Measurements from ENCODE around the gene KIF3A. TPM values are rescaled to one million over a fixed set of nuclear protein-coding genes. Genes with fewer than 3 reads are reported as not detected.

Gene KIF3A
- total RNA-seq (ENCODE audit: low replicate concordance) = 13.9 and 27.6 TPM in 2 replicates

DNA sequence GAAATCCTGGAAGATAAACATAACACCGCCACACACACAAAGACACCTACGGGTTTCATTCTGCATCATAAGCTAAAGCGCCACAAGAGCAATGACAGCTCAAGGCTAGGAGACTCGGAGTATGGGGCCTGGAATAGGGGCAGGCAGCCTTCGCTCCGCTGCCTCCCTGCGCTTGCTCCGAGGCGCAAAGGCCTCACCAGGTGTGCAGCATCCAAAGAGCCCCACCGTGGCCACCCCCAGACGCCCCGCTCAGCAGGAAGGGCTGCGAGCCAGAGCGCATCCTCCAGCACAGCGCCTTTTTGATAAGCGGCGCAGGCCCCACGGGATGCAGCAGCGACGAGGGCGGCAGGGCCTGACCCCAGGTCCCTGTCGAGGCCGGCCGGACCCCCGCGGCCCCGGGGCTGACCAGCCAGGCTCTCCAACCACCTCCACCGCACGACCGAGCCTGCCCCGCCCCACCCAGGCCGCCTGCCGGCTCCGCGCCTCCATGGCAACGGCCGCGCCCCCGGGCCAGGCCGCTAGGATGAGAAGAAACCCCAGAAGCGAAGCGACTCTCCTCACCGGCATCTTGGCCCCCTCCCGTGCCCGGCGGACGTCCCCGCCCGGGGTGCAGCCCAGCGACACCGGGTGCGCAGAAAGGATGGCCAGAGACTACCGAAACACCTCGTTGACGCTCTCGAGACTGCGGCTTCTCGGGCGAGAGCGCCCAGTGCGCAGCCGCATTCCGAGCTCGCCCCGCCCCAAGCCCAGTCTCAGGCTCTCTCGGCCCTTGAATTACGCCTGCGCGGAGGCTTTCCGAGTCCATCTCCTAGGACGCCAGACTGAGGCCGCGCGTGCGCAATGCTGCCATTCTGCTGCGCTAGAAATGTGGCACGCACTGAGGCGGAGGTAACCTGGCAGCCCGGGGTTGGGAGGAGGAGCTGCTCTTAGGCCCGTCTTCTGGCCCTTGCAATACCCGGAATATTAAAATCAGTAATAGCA lies at the start of gene KIF3A:
TSS of gene KIF3A (minus strand) at position 694 of the 981 bp plus-strand sequence. CDS start at position 567, 127 bp downstream.
- no peaks in the 10 kb centered on the region for H3K9me3 Mint-ChIP-seq
- Histone ChIP-seq H3K9ac (peak within 1 kb of the TSS; percentile 25), H4K20me1 (ENCODE audit: low read depth) (peaks cover 19% of the 10 kb centered on the region), H3K36me3 (no peaks in the 10 kb centered on the region), H3K4me3 (peak within 1 kb of the TSS; percentile 88), H3K79me2 (ENCODE audit: low read depth) (peaks cover 21% of the 10 kb centered on the region), H3F3A (ENCODE audit: low read depth) (peaks cover 6% of the 10 kb centered on the region), H3K27ac (no peak within 1 kb of the TSS), H3K9me3 (ENCODE audit: low read depth) (no peaks in the 10 kb centered on the region), H3K4me2 (peak within 1 kb of the TSS; percentile 89), H3K27me3 (peaks cover 16% of the 10 kb centered on the region), H2AFZ (replicated peaks) (peak within 1 kb of the TSS; percentile 99), H3K4me1 (no peaks in the 10 kb centered on the region)
- no peaks in the 10 kb centered on the region for H3K36me3 Mint-ChIP-seq
- H3K27ac Mint-ChIP-seq = no peak within 1 kb of the TSS
- H3K27me3 Mint-ChIP-seq (ENCODE audit: insufficient read depth, low read depth) = peaks cover 9% of the 10 kb centered on the region
- peaks cover 23% of the 10 kb centered on the region for H3K4me1 Mint-ChIP-seq
- TF ChIP-seq EZH2 (IDR thresholded peaks at IDR 0.05) (peak; percentile 37), EZH2phosphoT487 (IDR thresholded peaks at IDR 0.05) (no peak)
- TF ChIP-seq, protein P1, sequence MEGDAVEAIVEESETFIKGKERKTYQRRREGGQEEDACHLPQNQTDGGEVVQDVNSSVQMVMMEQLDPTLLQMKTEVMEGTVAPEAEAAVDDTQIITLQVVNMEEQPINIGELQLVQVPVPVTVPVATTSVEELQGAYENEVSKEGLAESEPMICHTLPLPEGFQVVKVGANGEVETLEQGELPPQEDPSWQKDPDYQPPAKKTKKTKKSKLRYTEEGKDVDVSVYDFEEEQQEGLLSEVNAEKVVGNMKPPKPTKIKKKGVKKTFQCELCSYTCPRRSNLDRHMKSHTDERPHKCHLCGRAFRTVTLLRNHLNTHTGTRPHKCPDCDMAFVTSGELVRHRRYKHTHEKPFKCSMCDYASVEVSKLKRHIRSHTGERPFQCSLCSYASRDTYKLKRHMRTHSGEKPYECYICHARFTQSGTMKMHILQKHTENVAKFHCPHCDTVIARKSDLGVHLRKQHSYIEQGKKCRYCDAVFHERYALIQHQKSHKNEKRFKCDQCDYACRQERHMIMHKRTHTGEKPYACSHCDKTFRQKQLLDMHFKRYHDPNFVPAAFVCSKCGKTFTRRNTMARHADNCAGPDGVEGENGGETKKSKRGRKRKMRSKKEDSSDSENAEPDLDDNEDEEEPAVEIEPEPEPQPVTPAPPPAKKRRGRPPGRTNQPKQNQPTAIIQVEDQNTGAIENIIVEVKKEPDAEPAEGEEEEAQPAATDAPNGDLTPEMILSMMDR (IDR thresholded peaks at IDR 0.05) = peak; percentile 14
- peak within 1 kb of the TSS; percentile 91 for H3K4me3 Mint-ChIP-seq
- peak; percentile 100 for DNase-seq (ENCODE audit: low spot score)

DNA sequence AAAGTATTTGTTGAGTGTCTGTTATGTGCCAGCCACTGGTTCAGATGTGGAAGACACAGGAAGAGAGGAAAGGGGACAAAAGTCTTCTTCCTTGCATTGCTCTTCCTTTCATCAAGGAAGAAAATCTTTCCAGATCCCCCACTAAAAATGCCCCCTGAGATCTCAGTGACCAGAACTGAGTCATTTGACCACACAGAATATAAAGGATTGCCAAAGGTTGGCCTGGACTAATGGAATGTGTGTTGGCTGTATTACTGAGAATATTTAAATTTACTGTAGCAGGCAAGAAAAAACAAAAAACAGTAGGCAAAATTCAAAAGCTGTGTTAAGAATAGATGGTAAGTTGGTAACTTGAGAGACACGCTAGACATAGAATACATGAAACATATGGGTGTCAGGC lies 49.7 kb upstream of the KIF3A start:
- H3K4me1 ChIP-seq = no peaks in the 10 kb centered on the region
- peaks cover 2% of the 10 kb centered on the region for H3K27me3 Mint-ChIP-seq (ENCODE audit: insufficient read depth, low read depth)
- H3K4me3 Mint-ChIP-seq = no peak overlapping the region
- no peaks in the 10 kb centered on the region for H3K79me2 ChIP-seq (ENCODE audit: low read depth)
- no peaks in the 10 kb centered on the region for H4K20me1 ChIP-seq (ENCODE audit: low read depth)
- H3K36me3 Mint-ChIP-seq = no peaks in the 10 kb centered on the region
- no peaks in the 10 kb centered on the region for H3K36me3 ChIP-seq
- no peaks in the 10 kb centered on the region for H3K9me3 ChIP-seq (ENCODE audit: low read depth)
- no peaks in the 10 kb centered on the region for H3F3A ChIP-seq (ENCODE audit: low read depth)
- TF ChIP-seq, protein P1 (IDR thresholded peaks at IDR 0.05) = no peak
- TF ChIP-seq EZH2 (IDR thresholded peaks at IDR 0.05) (no peak), EZH2phosphoT487 (IDR thresholded peaks at IDR 0.05) (no peak)
- H3K9me3 Mint-ChIP-seq = no peaks in the 10 kb centered on the region
- peaks cover 3% of the 10 kb centered on the region for H3K4me1 Mint-ChIP-seq
- H3K27ac ChIP-seq = no peak overlapping the region
- peaks cover 5% of the 10 kb centered on the region for H3K27me3 ChIP-seq
- no peak for DNase-seq (ENCODE audit: low spot score)
- H3K9ac ChIP-seq = no peak overlapping the region
- H3K27ac Mint-ChIP-seq = no peak overlapping the region
- H3K4me2 ChIP-seq = no peak overlapping the region
- no peak overlapping the region for H2AFZ ChIP-seq (replicated peaks)
- H3K4me3 ChIP-seq = no peak overlapping the region

DNA sequence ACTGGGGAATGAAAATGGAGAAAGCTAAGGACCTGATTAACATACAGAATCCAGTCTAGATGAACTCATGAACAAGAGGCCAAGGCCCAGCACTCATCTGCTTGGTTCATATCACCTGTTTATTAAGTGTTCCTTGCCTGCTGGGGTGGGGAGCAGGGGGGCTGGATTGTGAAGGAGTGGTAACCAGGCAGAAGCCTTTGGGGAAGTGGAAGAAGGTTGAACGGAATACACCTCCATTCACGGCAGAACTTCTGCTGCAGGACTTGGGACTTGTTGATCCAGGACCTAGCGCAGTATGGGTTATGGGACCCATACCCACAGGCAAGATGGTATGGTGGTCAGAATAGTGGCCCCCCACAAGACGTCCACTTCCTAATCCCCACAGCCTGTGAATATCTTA lies 48.5 kb upstream of the KIF3A start:
- Histone ChIP-seq H2AFZ (replicated peaks) (no peak overlapping the region), H3F3A (ENCODE audit: low read depth) (no peaks in the 10 kb centered on the region), H3K4me1 (no peaks in the 10 kb centered on the region), H3K36me3 (no peaks in the 10 kb centered on the region), H3K9me3 (ENCODE audit: low read depth) (no peaks in the 10 kb centered on the region), H4K20me1 (ENCODE audit: low read depth) (no peaks in the 10 kb centered on the region), H3K27ac (no peak overlapping the region), H3K27me3 (peaks cover 15% of the 10 kb centered on the region), H3K79me2 (ENCODE audit: low read depth) (no peaks in the 10 kb centered on the region), H3K4me3 (no peak overlapping the region), H3K9ac (no peak overlapping the region), H3K4me2 (no peak overlapping the region)
- TF ChIP-seq EZH2 (IDR thresholded peaks at IDR 0.05) (no peak), EZH2phosphoT487 (IDR thresholded peaks at IDR 0.05) (no peak)
- TF ChIP-seq, protein P1 (IDR thresholded peaks at IDR 0.05) = no peak
- no peaks in the 10 kb centered on the region for H3K36me3 Mint-ChIP-seq
- no peak for DNase-seq (ENCODE audit: low spot score)
- no peak overlapping the region for H3K4me3 Mint-ChIP-seq
- peaks cover 3% of the 10 kb centered on the region for H3K4me1 Mint-ChIP-seq
- H3K27me3 Mint-ChIP-seq (ENCODE audit: insufficient read depth, low read depth) = peaks cover 2% of the 10 kb centered on the region
- H3K27ac Mint-ChIP-seq = no peak overlapping the region
- H3K9me3 Mint-ChIP-seq = no peaks in the 10 kb centered on the region
